GM19468 (cell line): ENCODE data around the gene NFXL1.
"Not testable (repeated sequence)": the region's sequence is repeated elsewhere in the genome, so short reads cannot be mapped to it uniquely, and the experiment has no call there.

Source experiments
- ATAC-seq: cut with Tn5 transposase; IDR thresholded peaks from one replicate; pipeline ENCODE4 v1.9.1; 2021; ENCODE audit warnings: mild to moderate bottlenecking, moderate library complexity, moderate number of reproducible peaks; ENCODE audit not compliant: unreplicated experiment; ENCODE audit errors: extremely low read depth

The NFXL1 gene

DNA sequence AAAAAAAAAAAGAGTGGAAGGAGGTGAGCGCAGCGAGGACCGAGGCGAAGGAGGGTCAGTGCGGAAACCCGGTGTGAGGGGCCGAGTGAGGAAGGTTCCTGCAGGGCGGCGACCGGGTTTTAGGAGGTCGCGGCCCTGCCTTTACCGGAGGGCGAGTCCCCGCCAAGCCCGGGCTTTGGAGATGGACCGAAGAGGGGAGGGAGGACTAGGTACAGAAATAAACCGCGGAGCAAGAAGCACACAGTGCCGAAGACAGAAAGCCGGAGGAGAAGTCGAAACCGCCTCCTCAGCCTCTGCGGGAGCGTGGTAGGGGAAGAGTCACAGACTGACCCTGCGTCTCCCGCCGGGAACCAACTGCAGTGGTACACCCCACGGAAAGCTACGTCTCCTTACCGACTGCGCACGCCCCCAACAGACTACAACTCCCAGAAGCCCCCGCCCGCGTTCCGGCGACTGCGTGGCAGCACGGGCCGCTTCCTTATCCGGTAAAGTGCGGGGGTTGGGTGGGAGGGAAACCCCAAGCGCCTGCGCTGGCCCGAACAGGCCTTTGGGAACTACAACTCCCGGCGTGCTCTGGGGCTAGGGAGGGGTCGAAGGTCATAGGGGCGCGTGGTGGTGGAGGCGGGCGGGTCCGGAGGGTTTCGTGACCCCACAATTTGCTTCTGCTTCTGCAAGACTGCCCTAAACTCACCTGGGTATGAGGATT lies at the start of gene NFXL1:
NFXL1 (minus strand) TSS at position 364 of the 706 bp plus-strand sequence. CDS start 380 bp downstream, outside the sequence.
- peak; percentile 90 for ATAC-seq

DNA sequence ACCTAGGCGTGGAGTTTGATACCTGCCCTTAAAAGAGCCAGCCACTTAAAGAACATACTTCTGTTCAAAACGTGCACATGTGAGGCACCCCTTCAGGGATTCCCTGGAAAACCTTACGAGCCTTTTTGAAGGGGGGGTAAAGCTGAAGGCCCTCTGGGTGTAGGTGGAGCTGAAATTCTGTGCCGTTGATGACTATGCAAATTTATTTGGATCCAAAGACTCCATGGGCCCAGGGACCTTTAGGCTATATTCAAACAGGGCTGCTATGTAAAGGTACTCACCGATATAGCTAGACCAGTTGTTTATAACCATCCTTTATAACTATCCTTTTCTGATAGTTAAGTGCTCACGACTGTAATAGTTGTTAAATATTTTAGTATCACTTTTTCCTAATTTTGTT lies 40.3 kb upstream of the NFXL1 start:
- no peak for ATAC-seq

- ATAC-seq: no peak
Measured at GRCh38 chr4:47954245-47954644, 39.9 kb upstream of the NFXL1 start.

GRCh38 chr4:47945930-47946726 lies 31.7 kb upstream of the NFXL1 start:
- ATAC-seq: no peak

- no peak for ATAC-seq
Measured at GRCh38 chr4:47942081-47942819, 27.9 kb upstream of the NFXL1 start.

- no peak for ATAC-seq
Measured at GRCh38 chr4:47939456-47939855, 25.1 kb upstream of the NFXL1 start.

DNA sequence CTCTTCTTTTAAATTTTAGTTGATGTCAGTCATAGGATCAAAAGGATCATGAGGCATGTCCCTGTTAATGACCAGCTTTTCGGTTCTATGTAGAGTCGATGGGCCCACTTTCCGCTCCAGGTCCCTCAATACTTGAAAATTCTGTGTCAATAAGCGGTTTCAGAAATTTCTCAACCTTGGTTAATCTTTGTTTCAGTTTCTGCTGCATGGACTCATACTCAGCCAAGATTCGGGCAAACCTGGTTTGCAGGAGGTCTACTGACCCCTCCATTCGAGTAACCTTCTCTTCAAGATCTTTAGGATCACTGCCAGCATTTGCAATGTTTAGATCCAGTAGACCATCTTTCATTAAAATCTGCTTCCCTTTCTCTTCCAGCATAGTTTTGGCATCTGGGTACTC lies 22.0 kb upstream of the NFXL1 start:
- no peak for ATAC-seq

GRCh38 chr4:47933840-47934239 lies 19.5 kb upstream of the NFXL1 start:
- no peak for ATAC-seq

GRCh38 chr4:47930971-47931804 lies 16.8 kb upstream of the NFXL1 start:
- no peak for ATAC-seq

DNA sequence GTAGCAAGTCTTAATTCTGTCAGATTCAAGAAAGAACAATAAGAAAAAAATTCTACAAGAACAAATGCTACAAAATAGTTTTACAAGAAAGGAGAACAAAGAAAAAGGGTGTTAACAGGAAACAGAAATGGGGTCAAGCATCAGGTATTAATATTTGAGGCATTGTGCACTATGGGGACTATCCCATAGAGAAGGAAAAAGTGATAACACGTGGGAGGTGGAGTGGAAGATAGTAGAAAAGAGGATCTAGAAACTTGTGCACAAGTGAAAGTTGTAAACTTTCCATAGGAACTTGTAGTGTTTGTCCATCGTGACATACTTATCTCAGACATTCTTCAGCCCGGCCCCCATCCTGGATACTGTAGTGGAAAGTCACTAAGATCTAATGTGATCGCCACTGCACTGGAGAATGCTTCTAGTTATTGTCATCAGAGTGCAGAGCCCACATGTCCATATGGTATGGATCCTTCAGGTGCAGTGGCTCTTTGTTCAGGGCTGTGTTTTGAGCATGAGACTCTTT lies 15.4 kb upstream of the NFXL1 start:
- ATAC-seq: no peak

DNA sequence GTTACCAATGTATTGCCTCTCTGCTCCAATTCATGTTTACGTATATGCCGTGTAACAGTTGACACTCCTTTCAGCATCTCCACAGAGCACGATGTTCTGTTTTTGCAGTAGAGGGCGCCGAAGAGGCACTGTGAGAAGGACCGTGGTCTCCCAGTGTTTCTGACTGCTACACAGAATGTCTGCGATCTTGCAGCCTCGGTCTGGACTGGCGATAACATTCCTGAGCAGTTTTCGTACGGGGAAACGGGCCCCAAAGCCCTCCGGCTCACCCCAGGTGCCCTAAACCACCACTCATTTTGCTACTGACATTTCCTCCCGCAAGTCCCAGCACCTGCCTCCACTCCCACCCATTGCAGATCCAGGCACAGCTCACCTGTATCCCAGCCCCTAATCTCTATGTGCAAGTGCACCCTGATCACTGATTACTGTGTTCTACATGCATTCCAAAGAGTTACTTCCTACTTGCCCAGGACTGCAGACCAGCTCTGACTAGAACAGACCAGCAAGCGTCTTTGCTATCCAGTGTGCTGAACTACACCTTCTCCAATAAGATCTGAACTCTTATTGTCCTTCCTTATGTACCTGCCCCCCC lies 12.4 kb upstream of the NFXL1 start:
- ATAC-seq: peak; percentile 51

DNA sequence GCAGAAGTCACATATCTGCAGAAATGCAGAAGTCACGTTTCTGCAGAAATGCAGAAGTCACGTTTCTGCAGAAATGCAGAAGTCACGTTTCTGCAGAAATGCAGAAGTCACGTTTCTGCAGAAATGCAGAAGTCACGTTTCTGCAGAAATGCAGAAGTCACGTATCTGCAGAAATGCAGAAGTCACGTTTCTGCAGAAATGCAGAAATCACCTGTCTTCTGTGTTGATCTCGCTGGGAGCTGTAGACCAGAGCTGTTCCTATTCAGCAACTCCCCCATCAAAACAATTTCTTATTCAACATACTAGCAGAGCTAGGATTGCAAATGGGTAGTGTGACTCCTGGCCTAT lies 8.9 kb upstream of the NFXL1 start:
- not testable (repeated sequence) for ATAC-seq

DNA sequence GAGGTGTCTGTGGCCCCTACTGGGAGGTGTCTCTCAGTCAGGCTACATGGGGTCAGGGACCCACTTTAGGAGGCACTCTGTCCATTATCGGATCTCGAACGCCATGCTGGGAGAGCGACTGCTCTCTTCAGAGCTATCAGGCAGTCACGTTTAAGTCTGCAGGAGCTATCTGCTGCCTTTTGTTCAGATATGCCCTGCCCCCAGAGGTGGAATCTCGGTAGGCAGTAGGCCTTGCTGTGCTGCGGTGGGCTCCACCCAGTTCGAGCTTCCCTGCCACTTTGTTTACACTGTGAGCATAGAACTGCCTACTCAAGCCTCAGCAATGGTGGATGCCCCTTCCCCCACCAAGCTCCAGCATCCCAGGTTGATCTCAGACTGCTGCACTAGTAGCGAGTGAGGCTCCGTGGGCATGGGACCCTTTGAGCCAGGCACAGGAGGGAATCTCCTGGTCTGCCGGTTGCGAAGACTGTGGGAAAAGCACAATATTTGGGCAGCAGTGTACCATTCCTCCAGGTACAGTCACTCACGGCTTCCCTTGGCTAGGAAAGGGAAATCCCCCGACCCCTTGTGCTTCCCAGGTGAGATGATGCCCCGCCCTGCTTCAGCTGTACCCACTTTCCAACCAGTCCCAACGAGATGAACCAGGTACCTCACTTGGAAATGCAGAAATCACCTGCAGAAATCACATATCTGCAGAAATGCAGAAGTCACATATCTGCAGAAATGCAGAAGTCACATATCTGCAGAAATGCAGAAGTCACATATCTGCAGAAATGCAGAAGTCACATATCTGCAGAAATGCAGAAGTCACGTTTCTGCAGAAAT lies 8.3 kb upstream of the NFXL1 start:
- ATAC-seq: not testable (repeated sequence)

DNA sequence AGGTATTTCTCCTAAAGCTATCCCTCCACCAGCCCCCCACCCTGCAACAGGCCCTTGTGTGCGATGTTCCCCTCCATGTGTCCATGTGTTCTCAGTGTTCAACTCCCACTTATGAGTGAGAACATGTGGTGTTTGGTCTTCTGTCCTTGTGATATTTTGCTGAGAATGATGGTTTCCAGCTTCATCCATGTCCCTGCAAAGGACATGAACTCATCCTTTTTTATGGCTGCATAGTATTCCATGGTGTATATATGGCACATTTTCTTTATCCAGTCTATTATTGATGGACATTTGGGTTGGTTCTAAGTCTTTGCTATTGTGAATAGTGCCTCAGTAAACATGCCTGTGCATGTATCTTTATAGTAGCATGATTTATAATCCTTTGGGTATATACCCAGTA lies 2.8 kb upstream of the NFXL1 start:
- ATAC-seq: not testable (repeated sequence)

GRCh38 chr4:47915378-47915777 lies 995 bp upstream of the NFXL1 start:
- no peak for ATAC-seq

- ATAC-seq: no peak
Measured at GRCh38 chr4:47914926-47915237, 499 bp upstream of the NFXL1 start.

DNA sequence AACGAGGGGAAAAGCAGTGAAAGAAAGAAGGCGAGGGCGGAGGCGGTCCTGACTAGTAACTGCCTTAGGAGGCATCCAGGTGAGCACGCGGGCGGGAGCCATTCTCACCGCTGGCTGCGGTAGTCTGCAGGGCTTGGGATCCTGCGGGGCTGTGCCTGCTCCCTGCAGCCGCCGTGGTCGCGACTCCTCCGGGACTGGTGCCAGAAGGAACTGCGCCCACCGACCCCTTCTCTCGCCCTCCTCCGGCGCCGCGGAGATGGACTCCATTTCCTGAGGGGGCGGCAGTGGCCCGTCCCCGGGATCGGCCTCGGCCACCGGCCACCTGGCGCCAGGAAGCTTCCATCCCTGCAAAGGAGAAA lies 543 bp downstream of the NFXL1 start:
- peak; percentile 4 for ATAC-seq

DNA sequence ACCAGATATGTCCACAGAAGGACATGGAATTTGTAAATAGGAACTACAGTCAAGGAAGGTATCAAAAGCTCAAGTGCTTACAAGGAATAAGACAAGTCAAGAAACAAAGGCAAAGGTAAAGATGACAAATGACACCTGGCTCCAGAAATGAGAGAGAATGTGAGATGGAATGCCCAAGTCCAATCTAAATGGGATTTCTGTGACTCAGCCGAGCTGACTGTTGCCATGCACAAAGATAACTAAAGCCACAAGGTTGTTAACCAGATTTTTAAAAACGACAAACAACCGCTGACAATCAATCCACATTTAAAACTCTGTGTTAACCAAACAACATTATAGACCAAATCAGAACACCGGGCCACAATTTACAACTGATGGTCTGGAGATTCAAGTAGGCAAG lies 1.1 kb downstream of the NFXL1 start:
- no peak for ATAC-seq

DNA sequence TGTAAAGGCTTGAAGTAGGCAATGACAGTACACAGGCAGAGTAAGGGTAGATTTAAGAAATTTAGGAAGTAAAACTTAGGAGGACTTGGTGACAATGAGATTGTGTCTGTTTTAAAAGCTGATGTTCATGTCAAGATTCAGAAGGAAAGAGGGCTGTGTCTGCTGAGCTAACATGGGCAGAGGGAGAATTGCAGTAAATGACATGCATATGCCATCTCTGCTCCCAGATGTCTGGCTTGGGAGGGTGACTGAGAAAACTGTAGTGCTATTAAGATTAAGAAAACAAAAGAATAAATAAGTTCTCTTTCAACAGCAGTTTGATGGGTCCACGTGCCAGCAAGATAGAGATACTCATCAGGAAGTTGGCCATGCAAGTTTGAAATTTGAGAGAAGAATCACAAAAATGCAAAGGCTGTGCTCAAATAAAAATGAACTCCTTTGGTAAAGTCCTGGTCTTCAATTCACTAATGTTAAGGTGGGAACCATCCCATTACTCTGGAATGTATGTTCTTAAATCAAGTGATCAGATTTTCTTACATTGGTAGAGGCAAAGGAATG lies 7.2 kb downstream of the NFXL1 start:
- no peak for ATAC-seq
